DOHH2 (cell line): ENCODE results near the gene KPRP.

Experiments used
- H3F3A ChIP-seq: fragments of 200-600 bp; sonication (generic), shearing (Covaris generic); 2 replicates; pipeline ENCODE4 v1.6.0; 2016; ENCODE audit warnings: antibody characterized with exemption, mild to moderate bottlenecking; ENCODE audit not compliant: control insufficient read depth, insufficient read depth
- H3K27ac ChIP-seq: fragments of 200-600 bp; sonication (generic); 2 replicates; pipeline ENCODE4 v1.5.1; 2014; ENCODE audit warnings: low read depth, mild to moderate bottlenecking, low read length, moderate library complexity
- H3K27me3 ChIP-seq: fragments of 200-600 bp; sonication (generic); 2 replicates; pipeline ENCODE4 v1.6.1; 2014; ENCODE audit warnings: mild to moderate bottlenecking, low read length, mixed read lengths; ENCODE audit not compliant: control insufficient read depth
- H3K36me3 ChIP-seq: fragments of 200-600 bp; sonication (generic); 2 replicates; pipeline ENCODE4 v1.6.1; 2014; ENCODE audit warnings: mild to moderate bottlenecking, low read length, moderate library complexity, mixed read lengths; ENCODE audit not compliant: control insufficient read depth
- H3K4me1 ChIP-seq: fragments of 200-600 bp; sonication (generic); 2 replicates; pipeline ENCODE4 v1.6.1; 2014; ENCODE audit warnings: mild to moderate bottlenecking, low read length, mixed read lengths; ENCODE audit not compliant: control insufficient read depth
- H3K4me2 ChIP-seq: fragments of 200-600 bp; sonication (generic); 2 replicates; pipeline ENCODE4 v1.6.0; 2014; ENCODE audit warnings: mild to moderate bottlenecking, low read length, moderate library complexity
- H3K4me3 ChIP-seq: fragments of 200-600 bp; sonication (generic); 2 replicates; pipeline ENCODE4 v1.5.1; 2014; ENCODE audit warnings: mild to moderate bottlenecking, low read length, mixed read lengths
- H3K79me2 ChIP-seq: fragments of 200-600 bp; sonication (generic); 2 replicates; pipeline ENCODE4 v1.6.1; 2014; ENCODE audit warnings: mild to moderate bottlenecking, low read length, mixed read lengths; ENCODE audit not compliant: control insufficient read depth
- H3K9me2 ChIP-seq: fragments of 200-600 bp; sonication (generic); replicated peaks from 2 replicates; pipeline ENCODE4 v1.6.1; 2014; ENCODE audit warnings: mild to moderate bottlenecking, low read length, mixed read lengths; ENCODE audit not compliant: control insufficient read depth
- H3K9me3 ChIP-seq: fragments of 200-600 bp; sonication (generic); 2 replicates; pipeline ENCODE4 v1.6.1; 2014; ENCODE audit warnings: antibody characterized with exemption, low read length, mixed read lengths; ENCODE audit not compliant: control insufficient read depth, insufficient read depth
- H4K20me1 ChIP-seq: fragments of 200-600 bp; sonication (generic); 2 replicates; pipeline ENCODE4 v1.6.0; 2014; ENCODE audit warnings: low read depth, mild to moderate bottlenecking, antibody characterized with exemption, low read length, moderate library complexity; ENCODE audit not compliant: control insufficient read depth, insufficient read depth
- EZH2phosphoT487 ChIP-seq: fragments of 200-600 bp; sonication (generic); IDR thresholded peaks from 2 replicates; pipeline ENCODE4 v1.6.1; 2017; ENCODE audit warnings: borderline replicate concordance, mild to moderate bottlenecking, antibody characterized with exemption, low read length, moderate library complexity, mixed read lengths
- TF ChIP-seq, protein P1 (sequence below): fragments of 200-600 bp; sonication (generic); IDR thresholded peaks from one replicate; pipeline ENCODE4 v1.5.1; 2014; ENCODE audit warnings: antibody characterized with exemption, mild to moderate bottlenecking, low read depth, low read length; ENCODE audit not compliant: poor library complexity, severe bottlenecking

KPRP gene

DNA sequence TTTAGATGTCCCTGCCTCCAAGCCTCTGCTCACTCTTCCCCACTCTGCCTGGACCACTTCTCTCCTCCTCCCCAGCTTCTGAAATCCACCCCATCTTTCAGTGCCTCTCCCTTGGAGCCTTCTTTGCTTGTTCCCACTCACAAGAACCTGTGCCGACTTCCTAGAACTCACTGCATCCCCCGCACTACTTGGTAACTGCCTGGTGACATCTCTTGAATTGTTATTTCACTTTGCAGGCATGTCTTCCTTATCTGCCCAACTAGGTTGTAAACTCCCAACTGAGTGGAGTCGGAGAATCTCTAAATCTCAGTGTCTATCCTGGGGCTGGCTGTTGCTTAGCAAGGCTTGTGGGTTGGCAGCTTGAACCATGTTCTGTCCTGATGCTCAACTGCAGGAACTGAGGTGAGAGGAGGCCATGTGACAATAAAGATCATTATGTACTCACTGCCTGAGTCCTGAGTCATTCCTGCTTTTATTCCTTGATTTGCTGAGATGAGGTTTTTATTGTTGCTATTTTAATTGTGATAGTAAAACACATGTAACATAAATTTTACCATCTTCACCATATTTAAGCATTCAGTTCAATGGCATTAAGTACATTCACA lies 3.9 kb downstream of the KPRP start:
- Histone ChIP-seq H3K79me2 (no peaks in the 10 kb centered on the region), H3F3A (no peaks in the 10 kb centered on the region), H4K20me1 (no peaks in the 10 kb centered on the region), H3K9me3 (no peaks in the 10 kb centered on the region), H3K9me2 (no peaks in the 10 kb centered on the region), H3K36me3 (no peaks in the 10 kb centered on the region), H3K4me3 (no peak overlapping the region), H3K27ac (no peak overlapping the region), H3K4me1 (no peaks in the 10 kb centered on the region), H3K27me3 (no peaks in the 10 kb centered on the region; the same call in 1 of the 2 replicates), H3K4me2 (no peak overlapping the region)
- no peak for TF ChIP-seq EZH2phosphoT487
- TF ChIP-seq, protein P1, sequence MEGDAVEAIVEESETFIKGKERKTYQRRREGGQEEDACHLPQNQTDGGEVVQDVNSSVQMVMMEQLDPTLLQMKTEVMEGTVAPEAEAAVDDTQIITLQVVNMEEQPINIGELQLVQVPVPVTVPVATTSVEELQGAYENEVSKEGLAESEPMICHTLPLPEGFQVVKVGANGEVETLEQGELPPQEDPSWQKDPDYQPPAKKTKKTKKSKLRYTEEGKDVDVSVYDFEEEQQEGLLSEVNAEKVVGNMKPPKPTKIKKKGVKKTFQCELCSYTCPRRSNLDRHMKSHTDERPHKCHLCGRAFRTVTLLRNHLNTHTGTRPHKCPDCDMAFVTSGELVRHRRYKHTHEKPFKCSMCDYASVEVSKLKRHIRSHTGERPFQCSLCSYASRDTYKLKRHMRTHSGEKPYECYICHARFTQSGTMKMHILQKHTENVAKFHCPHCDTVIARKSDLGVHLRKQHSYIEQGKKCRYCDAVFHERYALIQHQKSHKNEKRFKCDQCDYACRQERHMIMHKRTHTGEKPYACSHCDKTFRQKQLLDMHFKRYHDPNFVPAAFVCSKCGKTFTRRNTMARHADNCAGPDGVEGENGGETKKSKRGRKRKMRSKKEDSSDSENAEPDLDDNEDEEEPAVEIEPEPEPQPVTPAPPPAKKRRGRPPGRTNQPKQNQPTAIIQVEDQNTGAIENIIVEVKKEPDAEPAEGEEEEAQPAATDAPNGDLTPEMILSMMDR: no peak

DNA sequence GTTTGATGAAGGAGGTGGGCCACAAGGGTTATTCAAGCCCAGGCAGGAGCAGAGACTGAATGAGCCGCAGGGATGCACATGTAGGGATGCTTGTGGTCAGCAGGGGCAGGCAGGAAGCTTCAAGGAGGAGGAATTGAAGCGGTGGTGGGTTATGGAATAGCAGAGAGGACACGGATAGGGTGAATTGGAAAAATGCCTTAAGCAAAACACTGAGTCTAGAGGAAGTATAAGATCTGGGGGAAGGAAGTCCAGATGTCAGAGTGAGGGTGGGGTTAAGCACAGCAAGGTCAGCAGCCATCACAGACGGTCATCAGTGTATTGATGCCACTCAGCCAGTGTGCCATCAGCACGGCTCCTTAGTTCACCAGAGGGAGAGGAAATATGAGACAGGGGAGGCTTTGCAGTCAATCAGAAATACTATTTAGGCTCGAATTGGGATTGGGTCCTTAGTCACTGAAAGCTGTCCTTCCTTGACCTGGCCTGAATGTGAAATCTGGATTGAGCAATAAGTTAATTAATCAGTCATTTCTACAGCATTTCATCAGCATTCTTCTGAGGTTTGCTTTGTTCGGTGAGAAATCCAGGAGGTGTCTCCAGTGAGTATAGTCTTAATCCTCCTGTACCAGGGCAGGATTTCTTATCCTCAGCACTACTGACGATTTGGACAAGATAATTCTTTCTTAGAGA lies 11.2 kb downstream of the KPRP start:
- no peak for TF ChIP-seq EZH2phosphoT487
- TF ChIP-seq, protein P1: no peak
- H3K36me3 ChIP-seq: no peaks in the 10 kb centered on the region
- no peaks in the 10 kb centered on the region for H3K9me2 ChIP-seq
- H4K20me1 ChIP-seq: no peaks in the 10 kb centered on the region
- no peak overlapping the region for H3K4me3 ChIP-seq
- H3K27ac ChIP-seq: no peak overlapping the region
- H3K27me3 ChIP-seq: no peaks in the 10 kb centered on the region; the same call in 1 of the 2 replicates
- no peaks in the 10 kb centered on the region for H3K79me2 ChIP-seq
- H3K4me1 ChIP-seq: no peaks in the 10 kb centered on the region
- no peak overlapping the region for H3K4me2 ChIP-seq
- no peaks in the 10 kb centered on the region for H3F3A ChIP-seq
- H3K9me3 ChIP-seq: no peaks in the 10 kb centered on the region

DNA sequence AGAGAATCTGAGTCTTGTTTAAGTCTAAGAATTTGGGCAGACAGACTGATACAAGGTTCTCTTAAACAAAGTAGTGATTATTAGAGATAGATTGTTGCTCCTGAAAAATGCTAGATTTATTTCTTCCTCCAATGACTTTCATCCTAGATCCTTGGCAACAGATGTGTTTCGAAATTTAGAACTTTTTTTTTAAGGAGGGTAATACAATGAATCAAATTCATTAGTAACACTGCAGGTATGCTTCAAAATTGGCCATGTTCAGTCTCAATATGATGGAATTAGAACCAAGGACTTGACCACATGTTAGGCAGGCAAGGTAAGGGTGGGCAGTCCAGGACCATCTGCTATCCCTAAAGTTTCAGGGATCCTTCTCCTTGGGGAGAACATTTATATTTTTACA lies 12.6 kb downstream of the KPRP start:
- Histone ChIP-seq H3K27ac (no peak overlapping the region), H3K9me2 (no peaks in the 10 kb centered on the region), H3K36me3 (no peaks in the 10 kb centered on the region), H3K9me3 (no peaks in the 10 kb centered on the region), H3K27me3 (no peaks in the 10 kb centered on the region; the same call in 1 of the 2 replicates), H3K4me1 (no peaks in the 10 kb centered on the region), H3K79me2 (no peaks in the 10 kb centered on the region), H3F3A (no peaks in the 10 kb centered on the region), H4K20me1 (no peaks in the 10 kb centered on the region), H3K4me3 (no peak overlapping the region), H3K4me2 (no peak overlapping the region)
- TF ChIP-seq EZH2phosphoT487: no peak
- TF ChIP-seq, protein P1: no peak
